Renal cortical epithelial cell (primary cell): ENCODE results near the gene DIPK1C. TPM values are rescaled to one million over a fixed set of nuclear protein-coding genes. Genes with fewer than 3 reads are reported as not detected.

Experiments used
- DNase-seq: peaks from one replicate; pipeline ENCODE4 v3.0.0-alpha.2; 2011; ENCODE audit warnings: low read depth
- total RNA-seq: library from RNA; depleted of rRNA; stranded (reverse); fragments of >200 nt; gene quantifications from 2 replicates; pipeline ENCODE4 v1.2.3, GENCODE V29; 2014

Gene DIPK1C
- total RNA-seq, result not detected in 2 replicates

GRCh38 chr18:74457043-74457724 is at the start of gene DIPK1C:
Gene DIPK1C, minus strand, starts transcription at chr18:74457308. Its CDS starts 49 bp downstream, at chr18:74457259.
- DNase-seq, result no peak

GRCh38 chr18:74506448-74507084 is 49.5 kb upstream of the DIPK1C start:
- DNase-seq, result no peak

- DNase-seq, result no peak
These were observed 48.7 kb upstream of the DIPK1C start for GRCh38 chr18:74505776-74506175.

GRCh38 chr18:74503137-74503536 is 46.0 kb upstream of the DIPK1C start:
- DNase-seq, result no peak

GRCh38 chr18:74501386-74501785 is 44.3 kb upstream of the DIPK1C start:
- peak; percentile 79 for DNase-seq

GRCh38 chr18:74500774-74501173 is 43.7 kb upstream of the DIPK1C start:
- DNase-seq, result peak; percentile 82

- DNase-seq, result peak; percentile 26
These were observed 43.3 kb upstream of the DIPK1C start for GRCh38 chr18:74500372-74500771.

GRCh38 chr18:74499633-74500032 is 42.5 kb upstream of the DIPK1C start:
- peak; percentile 64 for DNase-seq

GRCh38 chr18:74498712-74499627 is 41.9 kb upstream of the DIPK1C start:
- peak; percentile 52 for DNase-seq

GRCh38 chr18:74497778-74498177 is 40.7 kb upstream of the DIPK1C start:
- peak; percentile 70 for DNase-seq

- no peak for DNase-seq
These were observed 40.2 kb upstream of the DIPK1C start for GRCh38 chr18:74497324-74497676.

- DNase-seq, result peak; percentile 53
These were observed 39.6 kb upstream of the DIPK1C start for GRCh38 chr18:74496508-74497323.

- DNase-seq, result peak; percentile 95
These were observed 38.7 kb upstream of the DIPK1C start, which contains the start of gene CNDP2 for GRCh38 chr18:74495581-74496507. Gene CNDP2, plus strand, starts transcription at chr18:74496363. Its CDS starts 3,611 bp downstream, at chr18:74499974.

GRCh38 chr18:74494514-74494913 is 37.4 kb upstream of the DIPK1C start:
- no peak for DNase-seq

- peak; percentile 79 for DNase-seq
These were observed 36.6 kb upstream of the DIPK1C start for GRCh38 chr18:74493689-74494088.

- DNase-seq, result no peak
These were observed 35.2 kb upstream of the DIPK1C start for GRCh38 chr18:74492259-74492658.

- DNase-seq, result peak; percentile 23
These were observed 32.6 kb upstream of the DIPK1C start for GRCh38 chr18:74489676-74490075.

GRCh38 chr18:74488864-74489263 is 31.8 kb upstream of the DIPK1C start:
- DNase-seq, result no peak

- DNase-seq, result no peak
These were observed 31.2 kb upstream of the DIPK1C start for GRCh38 chr18:74488354-74488753.

- DNase-seq, result no peak
These were observed 29.2 kb upstream of the DIPK1C start for GRCh38 chr18:74486119-74486849.
